Measurements from ENCODE around the gene IGF1.

DNA sequence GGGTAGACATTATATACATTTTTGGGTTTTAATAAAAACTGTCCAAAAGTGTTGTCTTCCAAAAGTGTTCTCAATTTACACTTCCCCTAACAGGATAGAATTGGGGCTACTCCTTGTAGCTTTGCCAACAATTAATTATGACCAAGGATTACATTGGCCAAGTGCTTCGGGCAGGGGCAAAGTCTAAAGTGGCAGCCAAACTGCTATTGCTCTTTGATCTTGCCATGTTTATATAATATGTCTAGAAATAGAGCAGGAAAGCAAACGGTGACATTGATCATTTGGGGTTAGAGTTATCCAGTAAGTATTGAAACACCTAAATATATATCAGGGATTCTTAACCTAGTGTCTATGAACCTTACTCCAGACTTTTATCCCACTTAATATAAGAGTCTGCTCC lies 31.2 kb upstream of the IGF1 start:
- TF ChIP-seq, protein P1, sequence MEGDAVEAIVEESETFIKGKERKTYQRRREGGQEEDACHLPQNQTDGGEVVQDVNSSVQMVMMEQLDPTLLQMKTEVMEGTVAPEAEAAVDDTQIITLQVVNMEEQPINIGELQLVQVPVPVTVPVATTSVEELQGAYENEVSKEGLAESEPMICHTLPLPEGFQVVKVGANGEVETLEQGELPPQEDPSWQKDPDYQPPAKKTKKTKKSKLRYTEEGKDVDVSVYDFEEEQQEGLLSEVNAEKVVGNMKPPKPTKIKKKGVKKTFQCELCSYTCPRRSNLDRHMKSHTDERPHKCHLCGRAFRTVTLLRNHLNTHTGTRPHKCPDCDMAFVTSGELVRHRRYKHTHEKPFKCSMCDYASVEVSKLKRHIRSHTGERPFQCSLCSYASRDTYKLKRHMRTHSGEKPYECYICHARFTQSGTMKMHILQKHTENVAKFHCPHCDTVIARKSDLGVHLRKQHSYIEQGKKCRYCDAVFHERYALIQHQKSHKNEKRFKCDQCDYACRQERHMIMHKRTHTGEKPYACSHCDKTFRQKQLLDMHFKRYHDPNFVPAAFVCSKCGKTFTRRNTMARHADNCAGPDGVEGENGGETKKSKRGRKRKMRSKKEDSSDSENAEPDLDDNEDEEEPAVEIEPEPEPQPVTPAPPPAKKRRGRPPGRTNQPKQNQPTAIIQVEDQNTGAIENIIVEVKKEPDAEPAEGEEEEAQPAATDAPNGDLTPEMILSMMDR (IDR thresholded peaks at IDR 0.05) = no peak
- TF ChIP-seq POLR2A (IDR thresholded peaks at IDR 0.05) = no peak
